CD4-positive, alpha-beta memory T cell (primary cell): Measurements from ENCODE around the gene FAM13C. TPM values are rescaled to one million over a fixed set of nuclear protein-coding genes. Genes with fewer than 3 reads are reported as not detected.
"Not testable (repeated sequence)": the region's sequence is repeated elsewhere in the genome, so short reads cannot be mapped to it uniquely, and the experiment has no call there.

ENCODE experiments used
- CTCF ChIA-PET: fragments of 350-600 bp; sonication (Branson Sonifier 250); formaldehyde crosslinking; loops from one replicate; lab custom pipeline; 2021; ENCODE audit warnings: inconsistent platforms; ENCODE audit not compliant: partially characterized antibody; lab: Charles Lee
- POLR2A ChIA-PET: fragments of 350-600 bp; sonication (Branson Sonifier 250); formaldehyde crosslinking; loops from one replicate; lab custom pipeline; 2021; ENCODE audit not compliant: partially characterized antibody; lab: Charles Lee
- DNase-seq, 5 donors: peaks; one replicate each; pipeline versions ENCODE4 v3.0.0 to v3.0.0-alpha.2; 2020 to 2022; ENCODE audit warnings: mixed read lengths in 1 of 5
- H3K27ac ChIP-seq: one replicate; pipeline ENCODE4 v1.7.0; 2013; ENCODE audit warnings: low read depth, low read length
- H3K27me3 ChIP-seq: 2 replicates; pipeline ENCODE4 v1.7.0; 2013; ENCODE audit warnings: mild to moderate bottlenecking, low read length, moderate library complexity; ENCODE audit not compliant: insufficient read depth
- H3K36me3 ChIP-seq: 2 replicates; pipeline ENCODE4 v1.7.0; 2013; ENCODE audit warnings: mild to moderate bottlenecking, low read length, moderate library complexity; ENCODE audit not compliant: insufficient read depth
- H3K4me1 ChIP-seq: 2 replicates; pipeline ENCODE4 v1.7.0; 2013; ENCODE audit warnings: mild to moderate bottlenecking, low read length, moderate library complexity; ENCODE audit not compliant: insufficient read depth
- H3K4me3 ChIP-seq, 2 donors: one replicate each; pipeline ENCODE4 v1.7.0; 2013; ENCODE audit warnings: low read length in 2 of 2, mild to moderate bottlenecking in 1 of 2
- H3K9me3 ChIP-seq, 2 donors: one replicate each; pipeline ENCODE4 v1.7.0; 2013; ENCODE audit warnings: low read length in 2 of 2, control low read depth in 1 of 2; ENCODE audit not compliant: control insufficient read depth in 1 of 2
- H3K27ac Mint-ChIP-seq, 7 donors: one replicate each; pipeline ENCODE4 v1.8.0; 2020 to 2021; ENCODE audit warnings: mixed read lengths in 7 of 7, mild to moderate bottlenecking in 6 of 7, inconsistent platforms in 3 of 7, moderate library complexity in 3 of 7
- H3K27me3 Mint-ChIP-seq, 2 donors: one replicate each; pipeline ENCODE4 v1.8.0; 2020 to 2021; ENCODE audit warnings: mixed read lengths in 2 of 2
- H3K36me3 Mint-ChIP-seq, 2 donors: one replicate each; pipeline ENCODE4 v1.8.0; 2020 to 2021; ENCODE audit warnings: mixed read lengths in 2 of 2, inconsistent platforms in 1 of 2, mild to moderate bottlenecking in 1 of 2
- H3K4me1 Mint-ChIP-seq, 4 donors: one replicate each; pipeline ENCODE4 v1.8.0; 2020 to 2021; ENCODE audit warnings: mixed read lengths in 4 of 4, mild to moderate bottlenecking in 1 of 4
- H3K4me3 Mint-ChIP-seq, 8 donors: one replicate each; pipeline ENCODE4 v1.8.0; 2020 to 2021; ENCODE audit warnings: mixed read lengths in 8 of 8, mild to moderate bottlenecking in 7 of 8, moderate library complexity in 6 of 8, inconsistent platforms in 3 of 8
- H3K9me3 Mint-ChIP-seq, 8 donors: one replicate each; pipeline ENCODE4 v1.8.0; 2020 to 2021; ENCODE audit warnings: mixed read lengths in 8 of 8, mild to moderate bottlenecking in 5 of 8, inconsistent platforms in 3 of 8, moderate library complexity in 1 of 8
- intact Hi-C: fragments of 100-400 bp; cut with micrococcal nuclease; formaldehyde crosslinking; loops from one replicate; pipeline ENCODE4 v1.15.1; 2023
- polyA plus RNA-seq, 2 donors: library from polyadenylated mRNA; unstranded; fragments of 300-500 nt; fragmentation: Illumina TruSeq; gene quantifications; one replicate each; pipeline ENCODE4 v1.2.3, GENCODE V29; 2021
- total RNA-seq, 2 experiments: library from RNA; stranded (reverse); gene quantifications; one replicate each; pipeline ENCODE4 v1.2.3, GENCODE V29; 2021

FAM13C gene
- total and polyA plus RNA-seq, 4 experiments from 2014 or later: not detected

- H3K27ac Mint-ChIP-seq, intact Hi-C loops, H3K9me3 Mint-ChIP-seq, H3K4me1 Mint-ChIP-seq, H3K36me3 ChIP-seq, H3K27ac ChIP-seq, POLR2A ChIA-PET, H3K4me3 ChIP-seq, H3K9me3 ChIP-seq, H3K36me3 Mint-ChIP-seq, DNase-seq, H3K4me3 Mint-ChIP-seq, CTCF ChIA-PET, H3K4me1 ChIP-seq, H3K27me3 ChIP-seq, H3K27me3 Mint-ChIP-seq: not testable (repeated sequence)
These were observed 123.2 kb downstream of the FAM13C start for GRCh38 chr10:59239108-59239507.

GRCh38 chr10:59237775-59238174 is 124.6 kb downstream of the FAM13C start:
- H3K36me3 ChIP-seq: no peaks in the 10 kb centered on the region
- POLR2A ChIA-PET: no interaction called here
- H3K4me3 ChIP-seq: no peak overlapping the region
- H3K27ac ChIP-seq: no peak overlapping the region
- Mint-ChIP-seq H3K27me3 (no peaks in the 10 kb centered on the region), H3K9me3 (peaks cover 0 to 4% (median 3%) of the 10 kb centered on the region in 8 donors), H3K4me3 (no peak overlapping the region), H3K36me3 (no peaks in the 10 kb centered on the region), H3K27ac (no peak overlapping the region), H3K4me1 (no peaks in the 10 kb centered on the region)
- H3K9me3 ChIP-seq: no peaks in the 10 kb centered on the region
- H3K27me3 ChIP-seq: no peaks in the 10 kb centered on the region
- no peak for DNase-seq
- no peaks in the 10 kb centered on the region for H3K4me1 ChIP-seq
- CTCF ChIA-PET: no interaction called here
- intact Hi-C loops: no loop called here

DNA sequence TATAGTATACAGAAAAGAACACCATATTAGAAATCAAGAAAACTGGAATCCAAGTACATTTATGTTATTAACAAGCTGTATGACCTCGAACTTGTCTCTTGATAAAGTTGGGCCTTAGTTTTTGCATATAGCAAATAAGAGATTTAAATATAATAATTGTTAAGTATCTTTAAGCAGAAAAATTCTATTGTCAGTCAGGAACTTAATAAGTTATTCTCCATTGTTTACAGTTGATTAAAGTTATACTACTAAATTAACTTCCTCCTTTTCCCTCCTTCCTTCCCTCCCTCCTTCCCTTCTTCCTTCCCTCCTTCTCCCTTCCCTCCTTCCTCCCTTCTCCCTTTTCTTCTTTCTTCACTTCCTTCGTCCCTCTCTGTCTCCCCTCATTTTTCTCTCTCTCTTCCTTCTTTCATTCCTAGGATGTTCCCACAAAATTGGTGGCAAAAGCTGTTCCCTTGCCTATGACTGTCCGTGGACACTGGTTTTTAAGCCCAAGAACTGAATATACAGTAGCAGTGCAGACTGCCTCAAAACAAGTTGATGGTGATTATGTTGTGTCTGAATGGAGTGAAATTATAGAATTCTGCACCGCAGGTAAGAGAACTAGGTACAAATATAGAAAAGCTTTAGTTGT is 126.2 kb downstream of the FAM13C start:
- no peaks in the 10 kb centered on the region for H3K36me3 Mint-ChIP-seq
- peak overlapping the region in 1 of 8 donors; percentile 4 for H3K4me3 Mint-ChIP-seq
- intact Hi-C loops: no loop called here
- POLR2A ChIA-PET: no interaction called here
- no peaks in the 10 kb centered on the region for H3K9me3 ChIP-seq
- CTCF ChIA-PET: no interaction called here
- no peaks in the 10 kb centered on the region for H3K4me1 Mint-ChIP-seq
- H3K27me3 Mint-ChIP-seq: peaks cover 0 to 1% of the 10 kb centered on the region in 2 donors
- peaks cover 0 to 4% (median 3%) of the 10 kb centered on the region in 8 donors for H3K9me3 Mint-ChIP-seq
- no peak overlapping the region for H3K27ac ChIP-seq
- H3K27me3 ChIP-seq: no peaks in the 10 kb centered on the region
- H3K36me3 ChIP-seq: no peaks in the 10 kb centered on the region
- DNase-seq: no peak
- H3K27ac Mint-ChIP-seq: no peak overlapping the region
- H3K4me3 ChIP-seq: no peak overlapping the region
- H3K4me1 ChIP-seq: no peaks in the 10 kb centered on the region

GRCh38 chr10:59234816-59235429 is 127.4 kb downstream of the FAM13C start:
- intact Hi-C loops: no loop called here
- CTCF ChIA-PET: no interaction called here
- peaks cover 0 to 2% of the 10 kb centered on the region in 2 donors for H3K27me3 Mint-ChIP-seq
- peaks cover 0 to 4% (median 3%) of the 10 kb centered on the region in 8 donors for H3K9me3 Mint-ChIP-seq
- no peak overlapping the region for H3K4me3 Mint-ChIP-seq
- Histone ChIP-seq H3K9me3 (no peaks in the 10 kb centered on the region), H3K36me3 (no peaks in the 10 kb centered on the region), H3K4me3 (no peak overlapping the region), H3K27ac (no peak overlapping the region), H3K27me3 (no peaks in the 10 kb centered on the region), H3K4me1 (no peaks in the 10 kb centered on the region)
- H3K36me3 Mint-ChIP-seq: no peaks in the 10 kb centered on the region
- no peaks in the 10 kb centered on the region for H3K4me1 Mint-ChIP-seq
- no peak for DNase-seq
- POLR2A ChIA-PET: no interaction called here
- no peak overlapping the region for H3K27ac Mint-ChIP-seq

DNA sequence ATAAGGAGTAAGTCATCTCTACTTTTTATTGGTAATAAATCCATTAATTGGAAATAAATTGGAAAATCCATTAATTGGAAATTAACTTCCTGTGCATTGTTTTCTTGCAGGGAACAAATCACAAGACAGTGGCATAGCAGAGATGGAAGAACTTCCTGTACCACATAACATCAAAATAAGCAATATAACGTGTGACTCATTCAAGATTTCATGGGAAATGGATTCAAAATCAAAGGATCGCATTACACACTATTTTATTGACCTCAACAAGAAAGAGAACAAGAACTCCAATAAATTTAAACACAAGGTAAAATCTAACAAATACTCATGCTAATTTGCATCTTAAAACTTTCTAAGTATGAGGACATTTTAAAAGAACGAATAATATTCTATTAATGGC is 128.2 kb downstream of the FAM13C start:
- DNase-seq: no peak
- peaks cover 0 to 2% of the 10 kb centered on the region in 2 donors for H3K27me3 Mint-ChIP-seq
- no peaks in the 10 kb centered on the region for H3K9me3 ChIP-seq
- no peaks in the 10 kb centered on the region for H3K36me3 ChIP-seq
- H3K4me1 ChIP-seq: no peaks in the 10 kb centered on the region
- intact Hi-C loops: no loop called here
- ChIA-PET CTCF (no interaction called here), POLR2A (no interaction called here)
- H3K27ac Mint-ChIP-seq: no peak overlapping the region
- H3K36me3 Mint-ChIP-seq: no peaks in the 10 kb centered on the region
- H3K4me1 Mint-ChIP-seq: no peaks in the 10 kb centered on the region
- H3K4me3 Mint-ChIP-seq: no peak overlapping the region
- H3K27ac ChIP-seq: no peak overlapping the region
- H3K4me3 ChIP-seq: no peak overlapping the region
- peaks cover 0 to 4% (median 3%) of the 10 kb centered on the region in 8 donors for H3K9me3 Mint-ChIP-seq
- no peaks in the 10 kb centered on the region for H3K27me3 ChIP-seq

DNA sequence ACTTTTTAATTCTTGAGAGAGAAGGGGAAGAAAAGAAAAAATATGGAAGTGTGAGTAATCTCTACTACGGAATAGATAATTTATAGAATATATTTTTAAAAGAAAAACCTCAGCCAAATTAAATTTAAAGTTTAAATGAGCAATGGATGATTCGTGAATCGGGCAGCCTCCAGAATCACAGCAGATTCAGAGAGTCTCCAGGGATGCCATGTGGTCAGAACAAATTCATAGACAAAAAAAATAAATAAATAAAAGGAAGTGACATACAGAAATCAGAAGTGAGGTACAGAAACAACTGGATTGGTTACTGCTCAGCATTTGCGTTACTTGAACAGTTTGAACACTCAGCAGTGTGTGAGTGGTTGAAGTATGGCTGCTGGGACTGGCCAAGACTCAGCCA is 132.9 kb downstream of the FAM13C start:
- no peaks in the 10 kb centered on the region for H3K4me1 ChIP-seq
- Mint-ChIP-seq H3K27me3 (peaks cover 0 to 2% of the 10 kb centered on the region in 2 donors), H3K4me1 (no peaks in the 10 kb centered on the region), H3K9me3 (no peaks in the 10 kb centered on the region), H3K36me3 (no peaks in the 10 kb centered on the region), H3K4me3 (no peak overlapping the region), H3K27ac (no peak overlapping the region)
- intact Hi-C loops: no loop called here
- ChIA-PET CTCF (no interaction called here), POLR2A (no interaction called here)
- H3K9me3 ChIP-seq: no peaks in the 10 kb centered on the region
- H3K4me3 ChIP-seq: no peak overlapping the region
- DNase-seq: no peak
- no peaks in the 10 kb centered on the region for H3K36me3 ChIP-seq
- no peak overlapping the region for H3K27ac ChIP-seq
- H3K27me3 ChIP-seq: no peaks in the 10 kb centered on the region

GRCh38 chr10:59227136-59227673 is 135.1 kb downstream of the FAM13C start:
- no peaks in the 10 kb centered on the region for H3K27me3 ChIP-seq
- Mint-ChIP-seq H3K9me3 (peaks cover 0 to 2% (median 0%) of the 10 kb centered on the region in 8 donors), H3K4me1 (no peaks in the 10 kb centered on the region), H3K27ac (no peak overlapping the region), H3K4me3 (no peak overlapping the region), H3K27me3 (peaks cover 0 to 4% of the 10 kb centered on the region in 2 donors), H3K36me3 (no peaks in the 10 kb centered on the region)
- DNase-seq: no peak
- no peak overlapping the region for H3K4me3 ChIP-seq
- CTCF ChIA-PET: no interaction called here
- H3K27ac ChIP-seq: no peak overlapping the region
- POLR2A ChIA-PET: no interaction called here
- H3K36me3 ChIP-seq: no peaks in the 10 kb centered on the region
- intact Hi-C loops: no loop called here
- no peaks in the 10 kb centered on the region for H3K9me3 ChIP-seq
- no peaks in the 10 kb centered on the region for H3K4me1 ChIP-seq
